Fibroblast of pulmonary artery (primary cell): ENCODE data around the gene SPTLC3.

Experiments used
- DNase-seq: peaks from one replicate; pipeline ENCODE4 v3.0.0-alpha.2; 2010; ENCODE audit warnings: low read depth
- H3K4me3 ChIP-seq: replicated peaks from 2 replicates; pipeline ENCODE4 v1.5.1; 2011; ENCODE audit warnings: low read depth, mild to moderate bottlenecking, control low read depth, low read length, moderate library complexity
- CTCF ChIP-seq: IDR thresholded peaks from 2 replicates; pipeline ENCODE4 v1.5.1; 2011; ENCODE audit warnings: mild to moderate bottlenecking, control low read depth, low read length, inconsistent platforms; ENCODE audit errors: missing control alignments

The SPTLC3 gene

GRCh38 chr20:13060327-13060726, 51.6 kb downstream of the SPTLC3 start:
- no peak for TF ChIP-seq CTCF
- no peak for DNase-seq

GRCh38 chr20:13061381-13061780, 52.6 kb downstream of the SPTLC3 start:
- TF ChIP-seq CTCF, result no peak
- DNase-seq, result no peak
- no peak overlapping the region for H3K4me3 ChIP-seq

More at GRCh38 chr20:13060327-13060726, 51.6 kb downstream of the SPTLC3 start:
- no peak overlapping the region for H3K4me3 ChIP-seq

GRCh38 chr20:13062789-13063188, 54.0 kb downstream of the SPTLC3 start:
- TF ChIP-seq CTCF, result no peak
- H3K4me3 ChIP-seq, result no peak overlapping the region
- no peak for DNase-seq

- TF ChIP-seq CTCF, result no peak
- H3K4me3 ChIP-seq, result no peak overlapping the region
- no peak for DNase-seq
Observed at GRCh38 chr20:13068336-13068735, 59.6 kb downstream of the SPTLC3 start.

GRCh38 chr20:13081877-13082276, 73.1 kb downstream of the SPTLC3 start:
- DNase-seq, result no peak
- H3K4me3 ChIP-seq, result no peak overlapping the region
- TF ChIP-seq CTCF, result no peak

GRCh38 chr20:13082378-13082777, 73.6 kb downstream of the SPTLC3 start:
- DNase-seq, result no peak
- TF ChIP-seq CTCF, result no peak
- no peak overlapping the region for H3K4me3 ChIP-seq

GRCh38 chr20:13085275-13085674, 76.5 kb downstream of the SPTLC3 start:
- H3K4me3 ChIP-seq, result no peak overlapping the region
- DNase-seq, result no peak
- no peak for TF ChIP-seq CTCF
